ENCODE results near the gene KIF15.

DNA sequence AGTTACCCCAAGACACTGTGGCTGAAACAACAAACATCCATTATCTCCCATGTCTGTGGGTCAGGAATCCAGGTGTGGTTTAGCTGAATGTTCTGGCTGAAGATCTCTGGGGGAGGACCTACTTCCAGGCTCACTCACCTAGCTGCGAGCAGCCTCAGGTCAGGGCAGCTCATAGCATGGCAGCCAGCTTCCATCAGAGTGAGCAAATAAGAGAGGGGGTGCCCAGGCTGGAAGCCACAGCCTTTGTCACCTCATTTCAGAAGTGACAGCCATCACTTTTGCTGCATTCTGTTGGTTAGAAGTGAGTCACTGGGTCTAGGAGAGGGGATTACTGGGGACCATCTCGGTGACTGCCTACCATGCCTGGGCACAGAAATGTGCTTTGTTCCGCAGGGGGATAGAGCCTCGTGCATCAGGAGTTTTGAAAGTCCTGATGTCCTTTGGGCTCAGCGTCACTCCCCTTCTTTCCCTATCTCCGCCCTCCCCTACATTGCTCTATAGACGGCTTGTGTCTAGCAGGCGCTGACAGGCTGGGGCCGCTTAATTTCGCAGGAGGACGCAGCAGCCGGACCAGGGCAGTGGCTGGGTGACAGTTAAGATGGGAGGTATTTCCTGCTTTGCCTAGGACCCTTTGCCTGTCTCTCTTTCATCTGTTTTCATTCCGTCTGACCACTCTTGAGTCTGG, 138.2 kb downstream of the KIF15 start:
- TF ChIP-seq CTCF (IDR thresholded peaks at IDR 0.05) = no peak
- no peak for TF ChIP-seq POLR2A (IDR thresholded peaks at IDR 0.05)

Measured in suprapubic skin (tissue), 3 donors.